Effector memory CD8-positive, alpha-beta T cell (primary cell): ENCODE data around the gene ACP3.

ENCODE experiments used
- ATAC-seq: fragments of 150-1000 bp; cut with Tn5 transposase; replicated peaks from 2 replicates; pipeline ENCODE4 v1.10.0; 2021; ENCODE audit warnings: mild to moderate bottlenecking, moderate library complexity
- DNase-seq, 3 experiments: peaks; one replicate each; pipeline ENCODE4 v3.0.0; 2021
- H3K27ac Mint-ChIP-seq, 2 donors: one replicate each; pipeline ENCODE4 v1.8.0; 2022; ENCODE audit warnings: mild to moderate bottlenecking in 2 of 2, mixed read lengths in 2 of 2, moderate library complexity in 2 of 2
- H3K27me3 Mint-ChIP-seq, 2 donors: one replicate each; pipeline ENCODE4 v1.8.0; 2022; ENCODE audit warnings: mixed read lengths in 2 of 2
- H3K36me3 Mint-ChIP-seq: one replicate; pipeline ENCODE4 v1.8.0; 2022; ENCODE audit warnings: mild to moderate bottlenecking, moderate library complexity, mixed read lengths; ENCODE audit not compliant: insufficient read depth
- H3K4me1 Mint-ChIP-seq, 2 donors: one replicate each; pipeline ENCODE4 v1.8.0; 2022; ENCODE audit warnings: low read depth in 2 of 2, mixed read lengths in 2 of 2
- H3K4me3 Mint-ChIP-seq, 2 donors: one replicate each; pipeline ENCODE4 v1.8.0; 2022; ENCODE audit warnings: mild to moderate bottlenecking in 2 of 2, mixed read lengths in 2 of 2, moderate library complexity in 2 of 2
- H3K9me3 Mint-ChIP-seq, 2 donors: one replicate each; pipeline ENCODE4 v1.8.0; 2022; ENCODE audit warnings: mixed read lengths in 2 of 2

Gene ACP3

GRCh38 chr3:132332082-132332481, 14.9 kb downstream of the ACP3 start:
- DNase-seq (no peak), ATAC-seq (no peak)
- Mint-ChIP-seq H3K4me1 (no peaks in the 10 kb centered on the region), H3K9me3 (no peaks in the 10 kb centered on the region), H3K4me3 (no peak overlapping the region), H3K27me3 (peaks cover 30 to 31% of the 10 kb centered on the region in 2 donors), H3K36me3 (no peaks in the 10 kb centered on the region), H3K27ac (no peak overlapping the region)

GRCh38 chr3:132332508-132332907, 15.3 kb downstream of the ACP3 start:
- DNase-seq, result no peak
- Mint-ChIP-seq H3K4me3 (no peak overlapping the region), H3K27me3 (peaks cover 30 to 31% of the 10 kb centered on the region in 2 donors), H3K36me3 (no peaks in the 10 kb centered on the region), H3K27ac (no peak overlapping the region), H3K9me3 (no peaks in the 10 kb centered on the region), H3K4me1 (no peaks in the 10 kb centered on the region)
- no peak for ATAC-seq

- no peaks in the 10 kb centered on the region for H3K9me3 Mint-ChIP-seq
- no peak overlapping the region for H3K27ac Mint-ChIP-seq
- peaks cover 22 to 30% of the 10 kb centered on the region in 2 donors for H3K27me3 Mint-ChIP-seq
- no peaks in the 10 kb centered on the region for H3K4me1 Mint-ChIP-seq
- DNase-seq (no peak), ATAC-seq (no peak)
- H3K36me3 Mint-ChIP-seq, result no peaks in the 10 kb centered on the region
- H3K4me3 Mint-ChIP-seq, result no peak overlapping the region
Measured at GRCh38 chr3:132341746-132342145, 24.5 kb downstream of the ACP3 start.

- DNase-seq, result no peak
- Mint-ChIP-seq H3K27me3 (peaks cover 22 to 30% of the 10 kb centered on the region in 2 donors), H3K36me3 (no peaks in the 10 kb centered on the region)
Measured at GRCh38 chr3:132342183-132342582, 25.0 kb downstream of the ACP3 start.

GRCh38 chr3:132342610-132343009, 25.4 kb downstream of the ACP3 start:
- Mint-ChIP-seq H3K4me1 (no peaks in the 10 kb centered on the region), H3K4me3 (no peak overlapping the region), H3K27me3 (peaks cover 22 to 30% of the 10 kb centered on the region in 2 donors), H3K36me3 (no peaks in the 10 kb centered on the region), H3K9me3 (no peaks in the 10 kb centered on the region), H3K27ac (no peak overlapping the region)
- DNase-seq (no peak), ATAC-seq (no peak)

More at GRCh38 chr3:132342183-132342582, 25.0 kb downstream of the ACP3 start:
- Mint-ChIP-seq H3K9me3 (no peaks in the 10 kb centered on the region), H3K4me3 (no peak overlapping the region), H3K4me1 (no peaks in the 10 kb centered on the region), H3K27ac (no peak overlapping the region)
- ATAC-seq, result no peak

GRCh38 chr3:132343018-132343612, 25.9 kb downstream of the ACP3 start:
- peaks cover 22 to 30% of the 10 kb centered on the region in 2 donors for H3K27me3 Mint-ChIP-seq
- no peak overlapping the region for H3K27ac Mint-ChIP-seq
- no peaks in the 10 kb centered on the region for H3K36me3 Mint-ChIP-seq
- H3K4me3 Mint-ChIP-seq, result no peak overlapping the region
- H3K4me1 Mint-ChIP-seq, result no peaks in the 10 kb centered on the region
- H3K9me3 Mint-ChIP-seq, result no peaks in the 10 kb centered on the region
- peak; percentile 33 for ATAC-seq
- peak in 2 of 3 experiments; percentile 3 to 16 for DNase-seq

- ATAC-seq, result no peak
- Mint-ChIP-seq H3K4me3 (no peak overlapping the region), H3K27me3 (peaks cover 16 to 20% of the 10 kb centered on the region in 2 donors), H3K36me3 (no peaks in the 10 kb centered on the region), H3K4me1 (no peaks in the 10 kb centered on the region), H3K27ac (no peak overlapping the region), H3K9me3 (no peaks in the 10 kb centered on the region)
- no peak for DNase-seq
Measured at GRCh38 chr3:132344666-132345280, 27.6 kb downstream of the ACP3 start.

- DNase-seq, result no peak
- no peaks in the 10 kb centered on the region for H3K36me3 Mint-ChIP-seq
Measured at GRCh38 chr3:132346841-132347736, 29.9 kb downstream of the ACP3 start.

GRCh38 chr3:132347811-132348210, 30.6 kb downstream of the ACP3 start:
- Mint-ChIP-seq H3K27me3 (peaks cover 2 to 14% of the 10 kb centered on the region in 2 donors), H3K4me1 (peaks cover 0 to 4% of the 10 kb centered on the region in 2 donors), H3K9me3 (no peaks in the 10 kb centered on the region), H3K4me3 (no peak overlapping the region), H3K36me3 (no peaks in the 10 kb centered on the region), H3K27ac (no peak overlapping the region)
- DNase-seq (no peak), ATAC-seq (no peak)

More at GRCh38 chr3:132346841-132347736, 29.9 kb downstream of the ACP3 start:
- no peaks in the 10 kb centered on the region for H3K9me3 Mint-ChIP-seq
- no peaks in the 10 kb centered on the region for H3K4me1 Mint-ChIP-seq
- H3K27ac Mint-ChIP-seq, result no peak overlapping the region
- peaks cover 9 to 17% of the 10 kb centered on the region in 2 donors for H3K27me3 Mint-ChIP-seq
- no peak for ATAC-seq
- H3K4me3 Mint-ChIP-seq, result no peak overlapping the region

- H3K4me3 Mint-ChIP-seq, result no peak overlapping the region
- no peaks in the 10 kb centered on the region for H3K36me3 Mint-ChIP-seq
- ATAC-seq, result no peak
- no peak overlapping the region for H3K27ac Mint-ChIP-seq
- H3K4me1 Mint-ChIP-seq, result peaks cover 0 to 5% of the 10 kb centered on the region in 2 donors
- H3K27me3 Mint-ChIP-seq, result peaks cover 0 to 8% of the 10 kb centered on the region in 2 donors
- DNase-seq, result no peak
- H3K9me3 Mint-ChIP-seq, result no peaks in the 10 kb centered on the region
Measured at GRCh38 chr3:132348531-132348930, 31.3 kb downstream of the ACP3 start.

GRCh38 chr3:132350814-132351213, 33.6 kb downstream of the ACP3 start:
- DNase-seq (no peak), ATAC-seq (no peak)
- H3K27ac Mint-ChIP-seq, result no peak overlapping the region

GRCh38 chr3:132351222-132351806, 34.1 kb downstream of the ACP3 start:
- peaks cover 4 to 9% of the 10 kb centered on the region in 2 donors for H3K27me3 Mint-ChIP-seq
- H3K4me1 Mint-ChIP-seq, result peaks cover 0 to 5% of the 10 kb centered on the region in 2 donors
- no peak for ATAC-seq
- no peaks in the 10 kb centered on the region for H3K36me3 Mint-ChIP-seq
- no peak overlapping the region for H3K4me3 Mint-ChIP-seq
- no peaks in the 10 kb centered on the region for H3K9me3 Mint-ChIP-seq
- H3K27ac Mint-ChIP-seq, result no peak overlapping the region
- no peak for DNase-seq

More at GRCh38 chr3:132350814-132351213, 33.6 kb downstream of the ACP3 start:
- Mint-ChIP-seq H3K36me3 (no peaks in the 10 kb centered on the region), H3K27me3 (peaks cover 0 to 9% of the 10 kb centered on the region in 2 donors), H3K4me3 (no peak overlapping the region), H3K9me3 (no peaks in the 10 kb centered on the region), H3K4me1 (peaks cover 0 to 5% of the 10 kb centered on the region in 2 donors)

GRCh38 chr3:132352556-132353143, 35.4 kb downstream of the ACP3 start:
- Mint-ChIP-seq H3K4me1 (peaks cover 0 to 5% of the 10 kb centered on the region in 2 donors), H3K27ac (no peak overlapping the region), H3K9me3 (no peaks in the 10 kb centered on the region), H3K4me3 (no peak overlapping the region), H3K36me3 (no peaks in the 10 kb centered on the region), H3K27me3 (peaks cover 9 to 10% of the 10 kb centered on the region in 2 donors)
- ATAC-seq (peak; percentile 90), DNase-seq (peak; percentile 57 to 62 (median 57))
